ENCODE results near the gene SAPCD1.

DNA sequence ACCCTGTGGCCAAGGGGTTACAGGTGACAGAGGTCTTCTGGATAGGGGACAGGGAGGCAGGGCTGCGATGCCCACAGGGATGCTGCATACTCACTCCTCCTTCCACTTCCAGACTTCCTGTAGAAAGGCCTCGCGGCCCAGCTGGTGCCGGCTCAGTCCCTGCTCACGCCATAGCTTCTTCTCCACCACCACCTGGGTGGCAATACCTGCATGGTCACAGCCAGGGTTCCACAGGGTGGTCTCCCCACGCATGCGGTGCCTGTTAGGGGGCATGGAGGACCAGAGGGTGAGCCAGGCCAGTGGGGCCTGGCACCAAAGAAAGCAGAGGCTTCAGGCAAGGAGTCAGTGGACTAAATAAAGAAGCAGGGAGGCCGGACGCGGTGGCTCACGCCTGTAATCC lies 23.0 kb downstream of the SAPCD1 start:
- TF ChIP-seq POLR2A (IDR thresholded peaks at IDR 0.05; ENCODE audit: low read depth, low read length), result no peak
- no peak for TF ChIP-seq CTCF (IDR thresholded peaks at IDR 0.05; ENCODE audit: extremely low read depth in 1 of 2, insufficient read depth in 1 of 2, low read depth in 1 of 2, low read length in 2 of 2)
- no peak for TF ChIP-seq POLR2AphosphoS5 (IDR thresholded peaks at IDR 0.05; ENCODE audit: insufficient read depth, low read depth, low read length)
- no peak for TF ChIP-seq MAX (IDR thresholded peaks at IDR 0.05; ENCODE audit: insufficient read depth, insufficient read length)
- TF ChIP-seq EZH2 (IDR thresholded peaks at IDR 0.05; ENCODE audit: borderline replicate concordance, low read depth, low read length, severe bottlenecking), result no peak
- TF ChIP-seq MYC (IDR thresholded peaks at IDR 0.05; ENCODE audit: low read depth, low read length), result no peak
- no peak for TF ChIP-seq JUN (IDR thresholded peaks at IDR 0.05; ENCODE audit: borderline replicate concordance, insufficient read depth, insufficient read length, low read depth)
- TF ChIP-seq FOS (IDR thresholded peaks at IDR 0.05; ENCODE audit: borderline replicate concordance, insufficient read depth, low read length), result no peak
- no peak for TF ChIP-seq GATA2 (IDR thresholded peaks at IDR 0.05; ENCODE audit: insufficient read depth, insufficient read length, low read depth, low read length)

All from endothelial cell of umbilical vein (primary cell).